HG03196 (cell line): ENCODE results near the gene MOK.

Experiments used
- ATAC-seq: cut with Tn5 transposase; IDR thresholded peaks from one replicate; pipeline ENCODE4 v1.9.1; 2021; ENCODE audit not compliant: unreplicated experiment

MOK gene

DNA sequence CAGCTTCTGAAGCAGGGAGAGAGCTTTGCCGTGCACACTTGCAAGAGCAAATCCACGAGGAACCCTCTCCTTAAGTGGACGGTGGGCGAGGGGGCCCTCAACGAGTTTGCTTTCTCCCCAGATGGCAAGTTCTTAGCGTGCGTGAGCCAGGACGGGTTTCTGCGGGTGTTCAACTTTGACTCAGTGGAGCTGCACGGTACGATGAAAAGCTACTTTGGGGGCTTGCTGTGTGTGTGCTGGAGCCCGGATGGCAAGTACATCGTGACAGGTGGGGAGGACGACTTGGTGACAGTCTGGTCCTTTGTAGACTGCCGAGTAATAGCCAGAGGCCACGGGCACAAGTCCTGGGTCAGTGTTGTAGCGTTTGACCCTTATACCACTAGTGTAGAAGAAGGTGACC lies 96.2 kb downstream of the MOK start:
- no peak for ATAC-seq

DNA sequence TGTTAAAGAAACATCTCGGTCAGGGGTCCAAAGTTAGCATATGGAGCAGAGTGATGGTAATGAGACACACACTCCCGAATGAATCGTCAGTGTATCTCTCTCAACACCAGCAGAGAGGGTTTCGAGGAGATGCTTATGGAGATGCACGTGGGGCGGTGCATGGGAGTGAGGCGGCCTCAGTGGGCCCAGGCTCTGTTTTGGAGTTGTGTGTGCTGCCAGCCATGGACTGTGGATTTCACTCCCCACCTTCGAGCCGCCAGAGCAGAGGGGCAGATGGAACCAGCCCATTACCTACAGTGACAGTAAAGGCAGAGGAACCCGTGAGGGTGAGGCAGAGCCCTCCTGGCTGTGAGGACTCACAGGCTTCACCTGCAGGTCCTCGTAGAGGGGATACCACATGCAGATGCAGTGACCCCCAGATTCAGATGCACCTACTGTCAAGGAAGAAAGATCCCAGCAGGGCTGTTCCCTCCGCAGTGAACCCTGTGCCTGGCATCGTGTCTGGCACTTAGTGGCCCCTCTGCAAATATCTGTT lies 97.1 kb downstream of the MOK start:
- ATAC-seq, result no peak

DNA sequence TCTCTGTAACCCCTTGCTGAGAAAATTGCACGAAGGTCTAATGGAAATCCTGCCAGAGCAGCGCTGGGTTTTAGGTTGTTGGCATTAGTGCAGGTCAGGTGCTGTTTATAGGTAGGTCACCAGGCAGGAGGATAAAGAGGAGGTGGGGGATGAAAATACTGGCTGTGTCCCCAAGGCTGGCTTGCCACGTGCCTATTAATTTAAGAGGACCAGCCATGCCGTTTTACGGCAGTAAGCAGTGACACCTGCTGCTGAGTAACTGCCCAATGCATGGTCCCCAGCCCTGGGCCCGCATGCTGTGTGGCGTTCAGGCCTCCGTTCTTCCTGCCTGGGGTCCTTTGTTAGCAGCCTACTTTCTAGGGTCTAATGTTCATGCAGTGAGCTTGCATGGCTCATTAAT lies 98.0 kb downstream of the MOK start:
- ATAC-seq, result no peak

DNA sequence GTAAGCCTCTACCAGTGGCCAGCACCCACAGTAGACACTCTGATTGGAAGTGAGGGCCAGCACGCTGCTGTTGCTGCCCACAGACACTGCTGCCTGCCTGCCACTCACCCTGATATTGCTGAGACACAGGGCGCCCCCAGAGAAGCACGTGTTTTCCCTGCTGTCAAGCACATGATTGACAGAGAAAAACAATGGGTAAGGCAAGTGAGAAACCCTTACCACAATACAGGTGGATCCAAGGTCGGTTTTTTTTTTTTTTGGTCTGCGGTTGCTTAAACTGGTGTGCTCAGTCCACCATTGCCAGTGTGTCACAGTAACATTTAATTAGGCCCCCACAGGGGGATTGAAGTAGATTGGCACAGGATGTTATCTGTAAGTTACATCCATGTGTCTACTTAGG lies 99.4 kb downstream of the MOK start:
- no peak for ATAC-seq

DNA sequence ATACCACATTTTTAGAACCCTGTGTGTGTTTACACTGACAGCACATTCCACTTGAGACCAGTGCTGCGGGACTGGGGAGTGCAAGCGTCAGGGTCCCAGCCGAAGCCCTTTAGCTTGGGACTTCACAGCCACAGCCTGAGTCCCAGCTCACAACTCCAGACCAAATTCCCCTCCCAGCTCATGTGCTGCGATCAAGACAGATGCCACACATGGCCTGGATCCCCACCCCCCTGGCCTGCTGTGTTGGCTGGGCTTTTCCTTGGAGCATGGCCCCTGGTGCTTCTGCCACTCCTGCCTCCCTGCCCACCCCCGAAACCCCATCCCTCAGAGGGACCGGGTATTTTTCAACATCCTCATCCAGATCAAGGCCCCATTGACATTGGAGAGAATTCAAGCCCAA lies 101.6 kb downstream of the MOK start:
- no peak for ATAC-seq

DNA sequence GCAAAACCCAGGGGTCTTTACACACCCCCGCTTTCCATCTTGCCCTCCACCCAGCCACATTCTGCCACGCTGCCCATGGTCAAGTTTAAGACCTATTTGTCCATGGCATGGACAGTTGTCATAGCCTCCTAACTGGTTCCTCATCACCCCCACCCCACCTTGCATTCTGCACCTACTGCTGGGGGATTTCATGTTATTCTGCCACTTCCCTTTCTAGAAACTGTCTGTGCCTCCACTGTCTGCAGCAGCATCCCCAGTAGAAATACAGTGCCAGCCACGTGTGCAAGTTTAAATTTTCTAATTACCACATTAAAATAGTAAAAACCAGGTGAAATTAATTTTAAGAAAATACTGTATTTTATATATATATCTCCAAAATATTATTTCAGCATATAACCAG lies 102.0 kb downstream of the MOK start:
- ATAC-seq, result no peak

DNA sequence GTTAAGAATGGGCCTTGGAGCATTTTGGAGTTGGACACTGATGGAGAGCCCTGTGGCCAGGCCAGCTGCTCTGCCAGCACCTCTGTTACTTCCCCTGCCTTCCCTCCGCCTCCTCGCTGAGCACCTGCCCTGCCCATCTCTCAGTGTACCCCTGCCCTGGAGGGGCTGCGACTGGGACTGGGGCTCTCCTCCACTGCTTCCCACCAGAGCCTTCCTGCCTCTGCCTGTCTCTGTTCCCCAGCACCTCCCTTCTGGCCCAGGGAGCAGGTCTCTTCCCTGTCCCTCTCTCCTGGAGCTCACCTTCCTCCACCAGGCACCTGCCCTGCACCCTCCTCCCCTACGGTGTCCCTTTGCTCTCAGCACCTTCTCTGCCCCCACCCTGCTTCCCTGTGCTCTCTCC lies 103.2 kb downstream of the MOK start:
- ATAC-seq, result no peak

DNA sequence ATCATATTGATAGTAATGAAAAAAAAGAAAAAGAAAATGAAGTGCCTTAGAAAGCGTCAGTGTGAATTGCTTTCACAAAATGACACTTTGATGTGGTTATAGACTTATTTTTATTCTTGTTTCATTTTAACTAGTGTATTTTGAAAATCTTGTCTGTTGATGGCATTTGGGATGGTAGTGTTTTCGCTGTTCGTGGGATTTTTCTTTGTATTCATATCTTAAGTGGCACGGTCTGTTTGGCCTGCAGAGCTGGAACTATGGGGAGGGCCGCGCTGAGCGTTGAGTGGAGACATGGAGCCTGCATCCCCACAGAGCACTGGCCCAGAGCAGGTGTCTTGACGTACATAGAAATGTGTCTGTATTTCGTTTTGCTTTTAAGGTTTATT lies 103.6 kb downstream of the MOK start:
- no peak for ATAC-seq

DNA sequence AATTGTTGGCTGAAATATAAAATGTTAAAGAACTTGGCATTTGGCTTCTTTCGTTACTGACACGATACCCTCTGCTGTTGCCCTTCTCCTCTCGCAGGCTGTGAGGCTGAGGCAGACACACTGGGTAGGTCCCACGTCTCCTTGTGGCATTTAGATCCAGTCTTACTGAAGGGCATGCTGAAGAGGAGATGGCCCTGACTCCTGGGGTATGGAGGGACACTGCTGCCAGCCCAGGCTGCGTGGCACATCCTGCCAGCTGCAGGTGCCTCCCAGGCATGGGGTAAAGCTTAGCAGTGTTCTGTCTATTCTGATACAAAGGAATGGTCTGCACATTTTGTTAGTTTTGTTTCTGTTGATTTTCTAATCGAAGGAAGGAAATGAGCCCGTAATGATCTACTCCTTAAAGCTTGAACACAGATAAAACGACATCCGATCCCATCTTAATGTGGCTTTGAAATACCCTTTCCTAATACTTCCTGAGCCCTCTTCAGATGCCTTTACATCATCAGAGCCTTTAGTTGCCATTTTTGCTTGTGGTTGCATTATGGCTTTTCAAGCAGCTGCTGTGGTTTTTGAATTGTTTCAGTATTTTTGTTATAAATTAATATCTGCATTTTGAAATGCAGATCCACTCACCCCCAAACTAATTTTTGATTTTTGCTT lies 104.1 kb downstream of the MOK start:
- ATAC-seq, result no peak

DNA sequence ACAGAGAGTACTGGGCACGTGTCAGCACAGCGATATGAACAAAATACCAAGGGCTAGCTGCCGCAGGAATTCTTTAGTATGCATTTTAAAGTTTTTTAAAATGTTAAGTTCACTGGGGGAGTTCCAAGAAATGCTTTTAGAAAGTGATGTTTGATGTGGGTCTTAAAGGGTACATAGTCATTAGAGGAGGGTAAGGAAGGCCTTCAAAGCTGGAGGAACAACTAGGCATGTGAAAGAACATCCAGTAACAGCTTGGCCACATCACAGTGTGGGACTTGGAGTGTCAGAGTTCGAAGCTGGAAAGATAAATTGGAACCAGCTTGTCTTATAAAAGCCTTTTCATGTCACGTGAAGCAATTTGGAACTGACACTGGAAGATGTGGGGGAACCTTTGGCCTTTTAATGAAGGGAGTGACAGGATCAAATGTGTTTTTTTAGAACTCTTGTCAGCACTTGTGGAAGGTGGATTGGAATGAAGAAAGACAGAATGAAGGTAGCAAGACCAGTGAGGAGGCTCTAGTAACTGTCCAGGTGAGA lies 107.6 kb downstream of the MOK start:
- no peak for ATAC-seq

DNA sequence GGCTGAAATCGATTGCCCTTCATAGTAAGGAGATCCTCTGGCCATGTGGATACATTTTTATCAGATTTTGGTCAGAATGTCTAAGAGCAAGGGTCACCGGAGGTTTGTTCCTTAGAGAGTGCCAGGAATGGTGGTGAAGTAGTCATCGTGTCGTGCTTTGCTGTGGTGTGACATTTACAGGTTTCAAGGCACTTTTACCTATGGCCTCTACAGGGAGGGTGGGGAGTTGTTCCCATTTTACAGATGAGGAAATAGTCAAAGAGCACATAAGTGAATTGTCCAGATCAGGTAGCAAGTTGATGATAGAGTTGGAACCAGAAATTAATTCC lies 108.1 kb downstream of the MOK start:
- no peak for ATAC-seq

DNA sequence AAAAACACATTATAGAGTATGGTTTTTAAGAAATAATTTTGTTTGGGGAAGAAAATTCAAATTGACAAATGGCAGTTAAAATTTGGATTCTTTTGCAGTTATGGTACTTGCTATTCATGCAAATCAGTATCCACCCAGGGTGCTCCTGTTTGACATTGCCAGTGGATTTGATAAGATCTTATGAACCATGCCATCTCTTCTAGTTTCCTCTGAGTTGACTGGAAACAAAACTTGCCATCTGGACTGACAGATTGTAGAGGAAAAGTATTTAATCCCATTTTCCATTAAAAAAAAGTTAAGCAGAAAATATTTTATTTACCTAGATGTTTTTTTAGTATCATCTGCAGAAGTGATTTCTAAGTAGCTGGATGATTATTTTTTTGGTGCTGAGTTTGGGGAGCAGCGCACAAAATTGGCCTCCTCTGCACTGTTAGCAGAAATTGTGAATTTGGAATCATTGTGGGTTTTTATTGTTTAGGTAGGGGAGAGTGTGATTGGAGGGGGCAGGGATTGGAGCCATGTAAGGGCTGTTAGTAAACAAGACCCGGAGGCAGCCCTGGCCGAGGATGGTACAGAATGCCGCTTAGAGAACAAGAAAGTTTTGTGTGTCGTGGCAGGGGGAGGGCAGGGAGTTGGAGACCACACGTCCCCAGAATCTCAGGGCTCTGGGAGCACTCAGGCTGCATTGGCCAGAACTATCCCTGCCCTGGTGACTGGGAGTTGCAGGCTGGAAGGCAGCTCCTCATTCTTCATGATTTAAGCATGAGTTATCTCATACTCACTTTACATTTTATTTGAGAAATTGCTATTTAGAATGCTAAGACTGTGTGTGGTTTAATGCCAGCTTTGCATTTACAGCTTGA lies 108.7 kb downstream of the MOK start:
- ATAC-seq, result no peak

DNA sequence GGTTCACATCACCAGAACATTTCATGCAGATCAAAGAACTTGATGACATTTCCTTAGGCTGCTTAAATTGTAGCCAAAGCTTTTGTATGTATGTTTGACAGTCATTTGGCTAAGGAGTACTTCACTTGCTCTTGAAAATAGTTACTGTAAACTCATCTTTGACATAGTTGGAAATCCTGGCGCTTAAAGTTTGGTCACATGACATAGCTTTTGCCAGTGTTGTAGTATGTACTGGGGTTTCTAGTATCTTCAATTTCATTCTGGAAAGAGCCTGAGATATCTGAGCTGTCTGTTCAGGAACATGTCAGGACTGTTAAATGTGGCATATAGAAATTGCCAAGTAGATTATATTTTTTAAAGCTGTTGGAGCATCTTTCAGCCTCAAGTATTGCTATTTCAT lies 109.5 kb downstream of the MOK start:
- ATAC-seq, result no peak

DNA sequence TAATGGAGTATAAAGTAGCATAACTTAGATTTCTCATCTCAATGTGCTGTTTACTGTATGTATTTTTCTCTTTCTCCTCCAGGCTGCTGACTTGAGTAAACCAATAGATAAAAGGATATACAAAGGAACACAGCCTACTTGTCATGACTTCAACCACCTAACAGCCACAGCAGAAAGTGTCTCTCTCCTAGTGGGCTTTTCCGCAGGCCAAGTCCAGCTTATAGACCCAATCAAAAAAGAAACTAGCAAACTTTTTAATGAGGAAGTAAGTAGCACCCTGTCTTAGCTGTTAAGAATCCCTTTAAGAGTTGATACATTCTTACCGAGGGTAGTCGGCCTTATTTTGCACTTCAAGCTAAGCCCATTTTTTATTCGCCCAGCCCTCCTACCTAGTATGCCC lies 110.1 kb downstream of the MOK start:
- no peak for ATAC-seq

DNA sequence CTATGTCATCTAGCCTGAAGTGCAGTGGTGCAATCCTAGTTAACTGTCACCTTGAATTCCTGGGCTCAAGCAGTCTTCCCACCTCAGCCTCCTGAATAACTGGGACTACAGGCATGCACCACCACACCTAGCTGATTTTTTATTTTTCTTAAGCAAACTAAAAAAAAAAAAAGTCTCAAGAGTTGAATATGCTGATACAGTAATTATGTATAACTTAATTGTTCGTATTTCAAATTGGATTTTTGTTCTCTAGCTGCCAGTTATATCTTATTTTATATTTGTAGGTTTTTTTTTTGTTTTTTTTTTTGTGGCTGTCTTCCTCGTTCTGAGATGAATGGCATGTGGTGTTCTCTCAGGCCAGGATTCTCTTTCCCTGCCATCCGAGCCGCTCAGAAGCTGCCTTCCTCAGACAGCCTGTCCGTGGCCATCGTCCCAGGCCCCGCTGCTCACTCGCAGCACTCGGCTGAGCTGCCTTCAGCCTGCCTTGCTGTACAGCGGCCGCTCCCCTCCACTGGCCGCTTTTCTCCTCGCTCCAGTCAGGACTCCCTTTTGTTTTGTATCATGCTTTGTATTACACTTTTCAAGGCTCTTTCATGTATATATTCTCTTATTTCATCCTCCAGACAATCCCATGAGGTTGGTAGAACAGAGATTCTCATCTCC lies 112.0 kb downstream of the MOK start:
- ATAC-seq, result no peak

DNA sequence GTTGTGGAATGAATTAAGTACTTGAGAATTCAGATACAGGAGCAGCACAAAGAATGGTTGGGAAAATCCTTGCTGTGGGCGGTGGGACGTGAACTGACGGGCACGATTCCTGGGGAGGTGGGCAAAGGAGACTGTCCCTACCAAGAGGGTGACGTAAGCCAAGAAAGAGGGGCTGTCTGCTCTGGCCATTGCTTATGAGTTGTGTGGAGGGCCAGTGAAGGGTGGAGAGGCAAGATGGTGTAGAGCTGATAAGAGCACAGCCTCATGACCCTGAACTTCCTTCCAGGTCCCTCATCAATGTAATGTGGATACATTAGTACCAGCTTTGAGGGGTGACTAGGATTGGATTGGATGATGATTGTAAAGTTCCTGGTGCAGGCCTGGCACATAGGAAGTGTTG lies 115.1 kb downstream of the MOK start:
- ATAC-seq, result no peak

DNA sequence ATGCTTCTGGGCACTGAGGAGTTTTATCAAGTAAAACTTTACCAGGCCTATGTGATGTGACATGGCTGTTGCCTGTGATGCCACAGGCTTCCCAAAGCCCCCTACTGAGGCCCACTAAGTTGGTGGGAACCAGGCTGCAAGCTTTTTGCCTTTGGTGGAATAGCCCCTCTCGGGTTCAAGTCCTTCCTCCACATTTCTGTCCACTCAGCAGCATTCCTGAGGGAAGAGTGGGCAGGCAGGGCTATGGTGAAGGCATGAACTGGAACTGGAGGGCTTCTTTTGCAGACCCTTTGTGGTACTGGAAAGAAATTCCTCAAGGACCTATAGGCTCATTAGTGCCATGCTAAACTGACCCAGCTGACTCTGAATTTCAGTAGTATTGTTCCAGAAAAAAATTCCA lies 116.8 kb downstream of the MOK start:
- no peak for ATAC-seq

DNA sequence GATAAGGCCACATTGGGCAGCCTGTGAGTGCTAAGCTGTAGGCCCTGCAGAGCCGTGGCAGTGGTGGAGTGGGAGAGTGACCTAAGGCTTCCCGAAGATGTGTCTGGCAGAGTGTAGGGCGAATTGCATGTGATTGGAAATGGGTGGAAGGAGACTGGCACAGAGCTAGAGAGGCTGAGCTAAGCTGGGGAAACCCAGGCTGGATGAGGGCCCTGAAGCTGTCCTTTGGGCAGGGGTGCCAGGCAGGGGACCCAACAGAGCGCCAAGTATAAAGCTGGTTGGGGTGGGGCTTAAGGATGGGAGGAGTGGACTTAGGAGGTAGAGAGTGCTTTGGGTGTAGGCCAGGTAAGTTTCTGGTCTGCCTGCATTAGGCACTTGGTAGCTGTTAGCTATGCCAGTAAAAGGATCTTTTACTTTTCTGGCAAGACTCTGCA lies 117.4 kb downstream of the MOK start:
- ATAC-seq, result no peak

DNA sequence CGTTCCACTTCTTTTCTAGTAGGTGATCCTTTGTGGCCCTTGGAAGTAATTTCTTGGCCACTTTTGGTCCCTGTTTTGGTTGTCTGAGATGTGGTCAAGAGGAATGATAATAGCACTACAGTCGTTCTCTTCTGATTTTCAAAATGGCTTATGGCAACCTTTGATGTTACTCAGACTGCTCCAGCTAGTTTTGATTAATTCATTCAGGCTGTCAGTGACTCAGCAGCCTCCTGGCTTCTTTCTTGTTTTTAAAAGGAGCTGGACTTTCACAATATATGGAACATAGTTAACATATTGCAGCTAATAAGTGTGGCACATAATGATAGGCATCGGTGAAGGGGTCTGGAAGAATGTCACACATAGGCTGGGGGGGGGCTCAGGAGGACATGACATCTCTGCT lies 117.9 kb downstream of the MOK start:
- no peak for ATAC-seq

DNA sequence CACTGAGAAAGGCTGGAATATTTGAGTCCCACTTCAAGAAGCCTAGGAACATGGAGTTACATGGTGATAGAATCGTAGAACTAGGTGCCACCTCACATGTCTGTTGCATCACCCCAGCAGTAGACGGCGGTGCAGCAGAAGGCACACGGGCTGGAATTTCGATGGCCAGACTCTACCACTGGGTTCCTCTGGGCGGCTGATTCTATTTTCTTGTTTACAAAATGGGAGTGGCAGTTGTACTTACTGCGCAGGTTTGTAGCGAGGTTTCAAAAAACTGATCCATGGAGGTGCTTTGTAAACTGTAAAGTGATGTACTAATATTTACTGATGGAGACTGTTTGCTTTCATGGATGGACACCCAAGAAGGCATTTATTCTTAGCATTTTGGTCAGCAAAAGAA lies 119.6 kb downstream of the MOK start:
- no peak for ATAC-seq

DNA sequence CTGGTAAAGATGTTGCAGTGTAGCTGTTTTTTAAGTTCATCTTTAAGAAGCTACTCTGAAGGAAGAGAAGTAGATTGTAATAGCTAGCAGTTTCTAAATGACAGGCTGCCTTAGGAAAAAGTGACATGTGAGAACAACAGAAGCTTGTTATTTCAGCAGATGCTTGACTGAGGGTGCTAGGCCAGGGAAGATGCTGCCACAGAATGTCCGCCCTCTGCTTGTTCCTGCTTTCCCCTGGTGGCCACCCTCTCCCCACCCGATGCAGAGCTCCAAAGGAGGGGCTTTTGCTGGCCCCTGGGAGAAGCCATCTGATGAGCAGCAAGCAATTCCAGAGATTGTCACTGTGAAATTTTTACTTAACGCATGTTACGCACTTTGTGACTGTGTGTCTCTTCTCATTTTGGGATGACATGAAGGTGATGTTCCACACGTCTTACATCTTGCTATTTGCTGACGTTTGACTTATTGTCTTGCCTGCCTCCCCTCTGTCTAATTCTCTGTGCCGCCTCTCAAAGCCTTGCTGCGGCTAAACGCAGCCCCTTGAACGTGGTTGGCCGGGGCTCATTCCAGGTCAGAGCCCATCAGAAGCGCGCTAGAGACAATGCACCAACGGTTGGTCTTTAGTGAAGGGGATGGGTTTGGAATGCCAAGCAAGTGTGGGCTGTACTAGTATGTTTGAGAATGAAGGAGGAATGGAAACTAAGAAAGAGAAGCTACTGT lies 120.5 kb downstream of the MOK start:
- ATAC-seq, result no peak
